PC-9 (cell line): Measurements from ENCODE around the gene SPATA7.

Experiments
- CTCF ChIP-seq: fragments of 200-600 bp; sonication (generic); conservative IDR thresholded peaks from 2 replicates; pipeline ENCODE4 v1.6.1; 2017; ENCODE audit warnings: mixed run types, antibody characterized with exemption, mild to moderate bottlenecking, moderate library complexity
- EZH2 ChIP-seq: fragments of 200-600 bp; sonication (generic); IDR thresholded peaks from 2 replicates; pipeline ENCODE4 v1.8.0; 2017; ENCODE audit warnings: antibody characterized with exemption, low read depth

GRCh38 chr14:88369496-88369895, 16.0 kb upstream of the SPATA7 start:
- TF ChIP-seq CTCF (no peak), EZH2 (no peak)
